Spleen (tissue), 7 donors: ENCODE results near the gene RBM18.

Experiments used
- POLR2A ChIP-seq, 3 donors: fragments of 450-650 bp; IDR thresholded peaks; one replicate each; pipeline ENCODE4 v1.5.1; 2017; ENCODE audit warnings: antibody characterized with exemption in 3 of 3, mild to moderate bottlenecking in 1 of 3
- POLR2AphosphoS5 ChIP-seq, 3 donors: sonication (generic); formaldehyde crosslinking; IDR thresholded peaks; one replicate each; pipeline ENCODE4 v1.5.1; 2017; ENCODE audit warnings: antibody characterized with exemption in 3 of 3
- TF ChIP-seq, protein P1 (sequence below), 11 experiments: fragments of 200-600 bp in 7 of 11; fragments of 450-650 bp in 4 of 11; sonication (generic) in 4 of 11; IDR thresholded peaks in 8 of 11; conservative IDR thresholded peaks in 3 of 11; 1 replicate in 7 of 11; 2 replicates in 4 of 11; pipeline versions ENCODE4 v1.4.0 to v1.8.0; 2016 to 2021; ENCODE audit warnings: antibody characterized with exemption in 11 of 11, inconsistent platforms in 4 of 11, mild to moderate bottlenecking in 1 of 11
- donor health status: DM: no; HTN: no; CAD: no; lungs with moderate emphysema.
- donor health status: DM: no; HTN: no; CAD: no.
- donor health status: DM: no; HTN: no; CAD: no.

GRCh38 chr9:122246666-122247065 lies 18.0 kb downstream of the RBM18 start:
- no peak for TF ChIP-seq POLR2A (IDR thresholded peaks at IDR 0.05)
- TF ChIP-seq, protein P1, sequence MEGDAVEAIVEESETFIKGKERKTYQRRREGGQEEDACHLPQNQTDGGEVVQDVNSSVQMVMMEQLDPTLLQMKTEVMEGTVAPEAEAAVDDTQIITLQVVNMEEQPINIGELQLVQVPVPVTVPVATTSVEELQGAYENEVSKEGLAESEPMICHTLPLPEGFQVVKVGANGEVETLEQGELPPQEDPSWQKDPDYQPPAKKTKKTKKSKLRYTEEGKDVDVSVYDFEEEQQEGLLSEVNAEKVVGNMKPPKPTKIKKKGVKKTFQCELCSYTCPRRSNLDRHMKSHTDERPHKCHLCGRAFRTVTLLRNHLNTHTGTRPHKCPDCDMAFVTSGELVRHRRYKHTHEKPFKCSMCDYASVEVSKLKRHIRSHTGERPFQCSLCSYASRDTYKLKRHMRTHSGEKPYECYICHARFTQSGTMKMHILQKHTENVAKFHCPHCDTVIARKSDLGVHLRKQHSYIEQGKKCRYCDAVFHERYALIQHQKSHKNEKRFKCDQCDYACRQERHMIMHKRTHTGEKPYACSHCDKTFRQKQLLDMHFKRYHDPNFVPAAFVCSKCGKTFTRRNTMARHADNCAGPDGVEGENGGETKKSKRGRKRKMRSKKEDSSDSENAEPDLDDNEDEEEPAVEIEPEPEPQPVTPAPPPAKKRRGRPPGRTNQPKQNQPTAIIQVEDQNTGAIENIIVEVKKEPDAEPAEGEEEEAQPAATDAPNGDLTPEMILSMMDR (IDR thresholded peaks at IDR 0.05 in 8 of 11, conservative IDR thresholded peaks at IDR 0.05 in 3 of 11), result no peak
- TF ChIP-seq POLR2AphosphoS5 (IDR thresholded peaks at IDR 0.05), result no peak
